Ishikawa (cell line): ENCODE measurements around the gene TMEM126B.

Source experiments
- CEBPB ChIP-seq: IDR thresholded peaks from 2 replicates; pipeline ENCODE4 v1.6.1; 2012
- CREB1 ChIP-seq: IDR thresholded peaks from 2 replicates; pipeline ENCODE4 v1.6.1; 2012; ENCODE audit warnings: low read depth
- EGR1 ChIP-seq: IDR thresholded peaks from 2 replicates; pipeline ENCODE4 v1.6.1; 2012
- EP300 ChIP-seq: IDR thresholded peaks from 2 replicates; pipeline ENCODE4 v1.6.1; 2012; ENCODE audit warnings: borderline replicate concordance
- FOXM1 ChIP-seq: IDR thresholded peaks from 2 replicates; pipeline ENCODE4 v1.6.1; 2012; ENCODE audit warnings: low read depth, borderline replicate concordance
- MAX ChIP-seq: IDR thresholded peaks from 2 replicates; pipeline ENCODE4 v1.6.1; 2012
- NFIC ChIP-seq: IDR thresholded peaks from 2 replicates; pipeline ENCODE4 v1.6.1; 2012
- RAD21 ChIP-seq: IDR thresholded peaks from 2 replicates; pipeline ENCODE4 v1.6.1; 2012; ENCODE audit warnings: low read depth
- TAF1 ChIP-seq: IDR thresholded peaks from 2 replicates; pipeline ENCODE4 v1.6.1; 2012; ENCODE audit warnings: low read depth, mild to moderate bottlenecking
- TCF12 ChIP-seq: IDR thresholded peaks from 2 replicates; pipeline ENCODE4 v1.6.1; 2012; ENCODE audit warnings: low read depth
- TEAD4 ChIP-seq: IDR thresholded peaks from 2 replicates; pipeline ENCODE4 v1.6.1; 2012
- USF1 ChIP-seq: IDR thresholded peaks from 2 replicates; pipeline ENCODE4 v1.6.1; 2012
- YY1 ChIP-seq: IDR thresholded peaks from 2 replicates; pipeline ENCODE4 v1.6.1; 2012; ENCODE audit warnings: low read depth
- ZBTB7A ChIP-seq: IDR thresholded peaks from 2 replicates; pipeline ENCODE4 v1.6.1; 2012; ENCODE audit warnings: low read depth
- TF ChIP-seq, protein P1 (sequence below): IDR thresholded peaks from 2 replicates; pipeline ENCODE4 v1.6.1; 2012; ENCODE audit warnings: low read depth, mild to moderate bottlenecking

TMEM126B gene

DNA sequence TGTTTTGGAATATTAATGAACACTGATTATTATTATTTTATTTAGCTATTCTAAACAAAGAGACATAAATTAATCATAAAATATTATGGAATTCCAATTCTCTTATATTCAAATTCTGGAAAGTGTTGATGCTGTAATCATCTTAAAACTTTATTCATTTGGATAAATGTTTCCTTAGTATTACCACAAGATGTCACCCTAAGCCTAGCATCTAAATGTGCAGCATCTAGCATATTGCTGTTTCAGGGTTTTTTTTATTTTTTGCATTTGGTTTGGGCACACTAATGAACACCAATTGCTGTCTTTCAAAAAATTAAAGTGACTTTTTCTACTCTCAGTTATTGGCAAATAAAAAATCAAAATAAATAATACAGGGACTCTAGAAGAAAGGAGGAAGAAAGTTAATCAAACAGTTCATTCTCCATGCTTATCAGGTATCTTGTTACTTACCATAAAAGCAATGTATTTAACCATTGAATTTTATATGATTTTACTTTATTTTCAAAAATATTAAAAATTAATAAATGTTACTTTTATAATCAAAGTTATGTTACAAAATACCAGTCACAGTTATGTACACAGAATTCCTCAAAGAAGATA is 33.0 kb upstream of the TMEM126B start:
- no peak for TF ChIP-seq USF1
- TF ChIP-seq RAD21, result peak; percentile 82

DNA sequence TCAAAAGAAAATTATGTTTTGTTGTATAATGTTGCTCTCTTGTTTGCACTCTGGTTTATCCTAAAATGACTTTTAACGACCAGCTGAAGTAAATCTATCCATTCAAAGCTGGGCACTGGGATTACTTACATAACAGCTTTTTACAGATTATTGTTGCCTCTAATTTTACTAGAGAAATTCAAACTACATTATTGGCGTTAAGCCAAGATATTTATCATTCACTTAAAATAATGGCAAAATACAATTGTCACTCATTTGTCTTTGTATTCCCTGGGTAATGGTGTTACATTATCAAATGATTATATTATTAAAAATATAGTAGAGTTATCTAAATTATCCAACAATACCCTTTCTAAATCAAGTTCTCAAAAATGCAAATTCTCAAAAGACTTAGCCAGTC is 31.5 kb upstream of the TMEM126B start:
- TF ChIP-seq FOXM1 (no peak), YY1 (no peak), EGR1 (no peak), USF1 (no peak), EP300 (no peak), CEBPB (no peak), RAD21 (no peak), CREB1 (no peak)

- TF ChIP-seq, protein P1, sequence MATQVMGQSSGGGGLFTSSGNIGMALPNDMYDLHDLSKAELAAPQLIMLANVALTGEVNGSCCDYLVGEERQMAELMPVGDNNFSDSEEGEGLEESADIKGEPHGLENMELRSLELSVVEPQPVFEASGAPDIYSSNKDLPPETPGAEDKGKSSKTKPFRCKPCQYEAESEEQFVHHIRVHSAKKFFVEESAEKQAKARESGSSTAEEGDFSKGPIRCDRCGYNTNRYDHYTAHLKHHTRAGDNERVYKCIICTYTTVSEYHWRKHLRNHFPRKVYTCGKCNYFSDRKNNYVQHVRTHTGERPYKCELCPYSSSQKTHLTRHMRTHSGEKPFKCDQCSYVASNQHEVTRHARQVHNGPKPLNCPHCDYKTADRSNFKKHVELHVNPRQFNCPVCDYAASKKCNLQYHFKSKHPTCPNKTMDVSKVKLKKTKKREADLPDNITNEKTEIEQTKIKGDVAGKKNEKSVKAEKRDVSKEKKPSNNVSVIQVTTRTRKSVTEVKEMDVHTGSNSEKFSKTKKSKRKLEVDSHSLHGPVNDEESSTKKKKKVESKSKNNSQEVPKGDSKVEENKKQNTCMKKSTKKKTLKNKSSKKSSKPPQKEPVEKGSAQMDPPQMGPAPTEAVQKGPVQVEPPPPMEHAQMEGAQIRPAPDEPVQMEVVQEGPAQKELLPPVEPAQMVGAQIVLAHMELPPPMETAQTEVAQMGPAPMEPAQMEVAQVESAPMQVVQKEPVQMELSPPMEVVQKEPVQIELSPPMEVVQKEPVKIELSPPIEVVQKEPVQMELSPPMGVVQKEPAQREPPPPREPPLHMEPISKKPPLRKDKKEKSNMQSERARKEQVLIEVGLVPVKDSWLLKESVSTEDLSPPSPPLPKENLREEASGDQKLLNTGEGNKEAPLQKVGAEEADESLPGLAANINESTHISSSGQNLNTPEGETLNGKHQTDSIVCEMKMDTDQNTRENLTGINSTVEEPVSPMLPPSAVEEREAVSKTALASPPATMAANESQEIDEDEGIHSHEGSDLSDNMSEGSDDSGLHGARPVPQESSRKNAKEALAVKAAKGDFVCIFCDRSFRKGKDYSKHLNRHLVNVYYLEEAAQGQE, result no peak
- TF ChIP-seq EGR1 (no peak), RAD21 (no peak), EP300 (no peak), TCF12 (no peak), YY1 (no peak), MAX (no peak), USF1 (no peak), ZBTB7A (no peak), FOXM1 (no peak), CEBPB (no peak), NFIC (no peak), CREB1 (no peak), TEAD4 (no peak), TAF1 (no peak)
These were observed 29.3 kb upstream of the TMEM126B start for GRCh38 chr11:85599083-85599482.

DNA sequence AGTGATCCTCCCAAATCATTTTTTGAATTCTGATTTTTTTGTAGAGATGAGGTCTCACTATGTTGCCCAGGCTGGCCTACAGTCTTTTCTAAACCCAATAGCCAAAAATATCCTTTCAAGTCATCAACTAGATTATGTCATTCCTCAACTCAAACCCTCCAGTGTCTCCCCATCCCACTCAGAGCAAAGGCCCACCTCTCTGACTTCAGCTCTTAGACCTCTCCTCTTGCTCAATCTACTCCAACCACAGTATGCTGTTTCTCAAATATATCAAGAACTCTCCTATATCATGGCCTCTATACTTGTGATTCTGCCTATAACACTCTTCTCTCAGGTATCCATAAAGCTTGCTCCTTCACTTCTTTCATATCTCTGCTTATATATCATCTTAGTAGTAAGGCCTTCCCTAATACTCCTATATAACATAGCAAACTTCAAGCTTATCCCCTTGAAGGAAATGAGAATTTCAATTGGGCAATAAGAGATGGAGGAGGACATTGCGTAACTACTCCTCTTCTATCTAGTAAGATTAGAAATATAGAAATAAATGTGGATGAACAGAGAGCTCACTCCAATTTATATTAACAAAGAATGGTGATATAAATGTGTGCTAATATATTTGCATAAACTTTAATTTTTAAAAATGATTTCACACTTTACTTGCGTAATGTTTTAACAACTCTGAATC is 25.7 kb upstream of the TMEM126B start:
- TF ChIP-seq CREB1, result no peak
- TF ChIP-seq ZBTB7A, result no peak
- TF ChIP-seq CEBPB, result peak; percentile 58; the same call in 1 of the 2 replicates

DNA sequence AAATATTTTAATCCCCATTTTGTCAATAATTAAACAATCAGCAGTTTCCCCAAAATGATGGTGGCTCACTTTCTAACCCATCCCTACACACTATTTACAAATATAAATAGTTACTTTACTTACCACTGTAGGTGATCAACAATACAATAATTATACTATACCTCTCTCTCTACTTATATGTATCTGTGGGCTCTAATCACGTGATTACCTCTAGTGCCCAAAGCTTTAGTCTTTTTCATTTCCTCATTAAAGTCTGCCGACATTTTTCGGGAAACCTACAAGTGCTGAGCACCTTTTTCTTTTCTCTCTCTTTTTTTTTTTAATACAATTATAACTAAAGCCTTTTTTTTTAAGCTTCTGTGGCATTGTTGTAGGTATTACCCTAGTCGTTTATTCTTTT is 25.2 kb upstream of the TMEM126B start:
- no peak for TF ChIP-seq TEAD4
- TF ChIP-seq USF1, result no peak
- no peak for TF ChIP-seq YY1

- no peak for TF ChIP-seq TCF12
- no peak for TF ChIP-seq FOXM1
- TF ChIP-seq RAD21, result no peak
- peak; percentile 92 for TF ChIP-seq CEBPB
- TF ChIP-seq EGR1, result no peak
These were observed 8.9 kb upstream of the TMEM126B start for GRCh38 chr11:85619499-85619898.

DNA sequence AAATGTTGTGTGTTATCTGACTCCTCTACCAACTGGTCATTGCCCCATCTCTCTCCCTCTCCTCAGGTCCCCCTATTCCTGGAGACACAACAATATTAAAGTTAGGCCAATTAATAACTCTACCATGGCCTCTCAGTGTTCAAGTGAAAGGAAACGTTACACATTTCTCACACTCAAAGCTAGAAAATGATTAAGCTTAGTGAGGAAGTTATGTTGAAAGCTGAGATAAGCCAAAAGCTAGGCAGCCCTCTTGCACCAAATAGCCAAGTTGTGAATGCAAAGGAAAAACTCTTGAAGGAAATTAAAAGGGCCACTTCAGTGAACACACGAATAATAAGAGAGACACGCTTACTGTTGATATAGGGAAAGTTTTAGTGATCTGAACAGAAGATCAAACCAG is 8.1 kb upstream of the TMEM126B start:
- no peak for TF ChIP-seq FOXM1
- no peak for TF ChIP-seq EGR1
- TF ChIP-seq TAF1, result no peak

DNA sequence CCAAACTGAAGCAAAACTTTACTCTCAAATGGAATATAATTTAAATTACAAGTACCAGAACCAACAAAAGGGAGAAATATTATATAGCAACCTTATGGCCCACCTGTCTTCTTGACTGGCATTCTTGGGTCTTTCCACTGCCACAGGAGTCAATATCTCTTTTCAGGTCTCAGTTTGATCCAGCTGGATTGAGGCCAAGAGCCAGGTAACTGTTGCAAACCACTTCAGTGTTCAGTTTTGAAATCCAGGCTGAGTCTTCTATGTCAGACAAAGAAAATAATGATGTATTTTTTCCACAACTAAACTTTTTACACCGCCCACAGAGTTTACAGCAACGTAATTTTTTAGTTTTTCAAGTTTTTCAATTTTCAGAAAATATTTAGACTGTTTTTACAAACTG is 1.9 kb upstream of the TMEM126B start:
- TF ChIP-seq CEBPB, result no peak
- TF ChIP-seq YY1, result no peak
- TF ChIP-seq USF1, result no peak
- TF ChIP-seq ZBTB7A, result no peak
- no peak for TF ChIP-seq TAF1
- TF ChIP-seq TCF12, result no peak
- TF ChIP-seq EGR1, result no peak
- no peak for TF ChIP-seq NFIC
- no peak for TF ChIP-seq TEAD4
- TF ChIP-seq, protein P1, result no peak
- TF ChIP-seq FOXM1, result no peak
- no peak for TF ChIP-seq EP300
- TF ChIP-seq RAD21, result no peak
- no peak for TF ChIP-seq CREB1
- no peak for TF ChIP-seq MAX
